ENCODE measurements around the gene RAB24. TPM values are rescaled to one million over a fixed set of nuclear protein-coding genes. Genes with fewer than 3 reads are reported as not detected.

The RAB24 gene
- total RNA-seq, 4 donors from 2014 or later = 11.4 to 22.8 (median 14.5) TPM

- peak overlapping the region in 1 of 4 donors; percentile 90 for H3K4me3 ChIP-seq
- intact Hi-C loops (cut with DNase I; ENCODE audit: low total_unique reads) (loop anchor here (2.0 kb wide), 1 partner anchor 47 kb away; the partner anchor contains the start of genes PRELID1 and RAB24), in situ Hi-C loops (cut with MboI; ENCODE audit: low sequenced_read_pairs in 4 of 4) (no loop called here)
Measured at GRCh38 chr5:177349762-177350161, 46.2 kb upstream of the RAB24 start.

GRCh38 chr5:177349362-177349647, 45.8 kb upstream of the RAB24 start:
- ATAC-seq (no peak), DNase-seq (no peak)
- in situ Hi-C loops (cut with MboI; ENCODE audit: low sequenced_read_pairs in 4 of 4) = no loop called here
- no peak overlapping the region for H3K4me3 ChIP-seq
- TF ChIP-seq POLR2A (IDR thresholded peaks at IDR 0.05) (no peak), CTCF (IDR thresholded peaks at IDR 0.05 in 4 of 5, conservative IDR thresholded peaks at IDR 0.05 in 1 of 5) (no peak)
- no peak overlapping the region for H3K27ac ChIP-seq
- intact Hi-C loops (cut with DNase I; ENCODE audit: low total_unique reads) = no loop called here
- H3K9me3 ChIP-seq = no peaks in the 10 kb centered on the region
- peaks cover 27 to 34% of the 10 kb centered on the region in 2 donors for H3K4me1 ChIP-seq
- H3K36me3 ChIP-seq = peaks cover 0 to 8% of the 10 kb centered on the region in 2 donors
- H3K27me3 ChIP-seq = no peaks in the 10 kb centered on the region

More at GRCh38 chr5:177349762-177350161, 46.2 kb upstream of the RAB24 start:
- no peaks in the 10 kb centered on the region for H3K27me3 ChIP-seq
- H3K27ac ChIP-seq = no peak overlapping the region
- DNase-seq (no peak), ATAC-seq (no peak)
- peaks cover 27 to 34% of the 10 kb centered on the region in 2 donors for H3K4me1 ChIP-seq
- H3K36me3 ChIP-seq = peaks cover 0 to 8% of the 10 kb centered on the region in 2 donors
- H3K9me3 ChIP-seq = no peaks in the 10 kb centered on the region
- TF ChIP-seq POLR2A (IDR thresholded peaks at IDR 0.05) = no peak
- TF ChIP-seq CTCF (IDR thresholded peaks at IDR 0.05 in 4 of 5, conservative IDR thresholded peaks at IDR 0.05 in 1 of 5) = no peak

GRCh38 chr5:177347699-177348098, 44.2 kb upstream of the RAB24 start:
- Histone ChIP-seq H3K9me3 (no peaks in the 10 kb centered on the region), H3K27ac (no peak overlapping the region), H3K36me3 (peaks cover 0 to 8% of the 10 kb centered on the region in 2 donors), H3K4me3 (no peak overlapping the region), H3K4me1 (peaks cover 27 to 34% of the 10 kb centered on the region in 2 donors), H3K27me3 (no peaks in the 10 kb centered on the region)
- intact Hi-C loops (cut with DNase I; ENCODE audit: low total_unique reads) = no loop called here
- ATAC-seq (no peak), DNase-seq (no peak)
- in situ Hi-C loops (cut with MboI; ENCODE audit: low sequenced_read_pairs in 4 of 4) = no loop called here
- no peak for TF ChIP-seq CTCF (IDR thresholded peaks at IDR 0.05 in 4 of 5, conservative IDR thresholded peaks at IDR 0.05 in 1 of 5)

- ATAC-seq (no peak), DNase-seq (no peak)
- Histone ChIP-seq H3K36me3 (peaks cover 0 to 9% of the 10 kb centered on the region in 2 donors), H3K27ac (no peak overlapping the region), H3K4me1 (peaks cover 23 to 31% of the 10 kb centered on the region in 2 donors), H3K4me3 (no peak overlapping the region), H3K27me3 (no peaks in the 10 kb centered on the region), H3K9me3 (no peaks in the 10 kb centered on the region)
- no peak for TF ChIP-seq CTCF (IDR thresholded peaks at IDR 0.05 in 4 of 5, conservative IDR thresholded peaks at IDR 0.05 in 1 of 5)
- in situ Hi-C loops (cut with MboI; ENCODE audit: low sequenced_read_pairs in 4 of 4) (no loop called here), intact Hi-C loops (cut with DNase I; ENCODE audit: low total_unique reads) (no loop called here)
Measured at GRCh38 chr5:177346820-177347219, 43.3 kb upstream of the RAB24 start.

GRCh38 chr5:177344891-177345290, 41.4 kb upstream of the RAB24 start:
- no peak for DNase-seq
- no peaks in the 10 kb centered on the region for H3K9me3 ChIP-seq
- H3K27me3 ChIP-seq = no peaks in the 10 kb centered on the region
- intact Hi-C loops (cut with DNase I; ENCODE audit: low total_unique reads) = no loop called here
- peaks cover 0 to 10% of the 10 kb centered on the region in 2 donors for H3K36me3 ChIP-seq
- no peak for TF ChIP-seq POLR2A (IDR thresholded peaks at IDR 0.05)
- no peak for TF ChIP-seq CTCF (IDR thresholded peaks at IDR 0.05 in 4 of 5, conservative IDR thresholded peaks at IDR 0.05 in 1 of 5)
- H3K27ac ChIP-seq = no peak overlapping the region
- peaks cover 12 to 20% of the 10 kb centered on the region in 2 donors for H3K4me1 ChIP-seq
- no peak overlapping the region for H3K4me3 ChIP-seq
- ATAC-seq = no peak
- in situ Hi-C loops (cut with MboI; ENCODE audit: low sequenced_read_pairs in 4 of 4) = no loop called here

Measured in gastrocnemius medialis (tissue), 4 donors.